Neural progenitor cell (in vitro differentiated cells): ENCODE measurements around the gene RBM33. TPM values are rescaled to one million over a fixed set of nuclear protein-coding genes. Genes with fewer than 3 reads are reported as not detected.

ENCODE experiments used
- DNase-seq: peaks from one replicate; pipeline ENCODE4 v3.0.0-alpha.2; 2016; ENCODE audit warnings: low spot score
- H2AFZ ChIP-seq: fragments of 200-600 bp; sonication (generic); replicated peaks from 2 replicates; pipeline ENCODE4 v1.6.1; 2016; ENCODE audit warnings: antibody characterized with exemption
- H3F3A ChIP-seq: fragments of 200-600 bp; sonication (generic); 2 replicates; pipeline ENCODE4 v1.6.1; 2016; ENCODE audit warnings: antibody characterized with exemption, low read depth
- H3K27ac ChIP-seq: fragments of 200-600 bp; sonication (generic); 2 replicates; pipeline ENCODE4 v1.5.1; 2016; ENCODE audit warnings: mild to moderate bottlenecking
- H3K27me3 ChIP-seq: fragments of 200-600 bp; sonication (generic); 2 replicates; pipeline ENCODE4 v1.6.1; 2016; ENCODE audit warnings: mild to moderate bottlenecking, moderate library complexity
- H3K36me3 ChIP-seq: fragments of 200-600 bp; sonication (generic); 2 replicates; pipeline ENCODE4 v1.5.1; 2016
- H3K4me1 ChIP-seq: fragments of 200-600 bp; sonication (generic); 2 replicates; pipeline ENCODE4 v1.6.1; 2016; ENCODE audit warnings: mixed run types
- H3K4me2 ChIP-seq: fragments of 200-600 bp; sonication (generic); 2 replicates; pipeline ENCODE4 v1.6.1; 2016
- H3K4me3 ChIP-seq: fragments of 200-600 bp; sonication (generic); 2 replicates; pipeline ENCODE4 v1.5.1; 2016
- H3K79me2 ChIP-seq: fragments of 200-600 bp; sonication (generic); 2 replicates; pipeline ENCODE4 v1.6.1; 2016; ENCODE audit warnings: low read depth
- H3K9ac ChIP-seq: fragments of 200-600 bp; sonication (generic); 2 replicates; pipeline ENCODE4 v1.6.1; 2016
- H3K9me3 ChIP-seq: fragments of 200-600 bp; sonication (generic); 2 replicates; pipeline ENCODE4 v1.5.1; 2016; ENCODE audit warnings: low read depth
- H4K20me1 ChIP-seq: fragments of 200-600 bp; sonication (generic); 2 replicates; pipeline ENCODE4 v1.6.1; 2016; ENCODE audit warnings: low read depth
- H3K27ac Mint-ChIP-seq: 3 replicates; pipeline ENCODE4 v1.8.0; 2021; ENCODE audit warnings: mixed read lengths
- H3K27me3 Mint-ChIP-seq: 2 replicates; pipeline ENCODE4 v1.8.0; 2022; ENCODE audit warnings: low read depth, mild to moderate bottlenecking, inconsistent platforms, moderate library complexity, mixed read lengths; ENCODE audit not compliant: insufficient read depth
- H3K36me3 Mint-ChIP-seq: 3 replicates; pipeline ENCODE4 v1.8.0; 2021; ENCODE audit warnings: mixed read lengths
- H3K4me1 Mint-ChIP-seq: 3 replicates; pipeline ENCODE4 v1.8.0; 2021; ENCODE audit warnings: mixed read lengths
- H3K4me3 Mint-ChIP-seq: 3 replicates; pipeline ENCODE4 v1.8.0; 2021; ENCODE audit warnings: mild to moderate bottlenecking, moderate library complexity, mixed read lengths
- H3K9me3 Mint-ChIP-seq: 3 replicates; pipeline ENCODE4 v1.8.0; 2020; ENCODE audit warnings: mixed read lengths
- EZH2 ChIP-seq: fragments of 200-600 bp; sonication (generic); IDR thresholded peaks from 2 replicates; pipeline ENCODE4 v1.6.1; 2017; ENCODE audit warnings: antibody characterized with exemption, mild to moderate bottlenecking, moderate library complexity
- EZH2phosphoT487 ChIP-seq: fragments of 200-600 bp; sonication (generic); IDR thresholded peaks from 2 replicates; pipeline ENCODE4 v1.6.1; 2017; ENCODE audit warnings: antibody characterized with exemption
- total RNA-seq: library from RNA; depleted of rRNA; stranded (reverse); fragments of >200 nt; gene quantifications from 2 replicates; pipeline ENCODE4 v1.2.3, GENCODE V29; 2015; ENCODE audit warnings: low replicate concordance
- TF ChIP-seq, protein P1 (sequence below): fragments of 200-600 bp; sonication (generic); IDR thresholded peaks from 2 replicates; pipeline ENCODE4 v1.5.1; 2017; ENCODE audit warnings: antibody characterized with exemption, mild to moderate bottlenecking

Gene RBM33
- total RNA-seq, 1 donor from 2014 or later, result 48.6 TPM

DNA sequence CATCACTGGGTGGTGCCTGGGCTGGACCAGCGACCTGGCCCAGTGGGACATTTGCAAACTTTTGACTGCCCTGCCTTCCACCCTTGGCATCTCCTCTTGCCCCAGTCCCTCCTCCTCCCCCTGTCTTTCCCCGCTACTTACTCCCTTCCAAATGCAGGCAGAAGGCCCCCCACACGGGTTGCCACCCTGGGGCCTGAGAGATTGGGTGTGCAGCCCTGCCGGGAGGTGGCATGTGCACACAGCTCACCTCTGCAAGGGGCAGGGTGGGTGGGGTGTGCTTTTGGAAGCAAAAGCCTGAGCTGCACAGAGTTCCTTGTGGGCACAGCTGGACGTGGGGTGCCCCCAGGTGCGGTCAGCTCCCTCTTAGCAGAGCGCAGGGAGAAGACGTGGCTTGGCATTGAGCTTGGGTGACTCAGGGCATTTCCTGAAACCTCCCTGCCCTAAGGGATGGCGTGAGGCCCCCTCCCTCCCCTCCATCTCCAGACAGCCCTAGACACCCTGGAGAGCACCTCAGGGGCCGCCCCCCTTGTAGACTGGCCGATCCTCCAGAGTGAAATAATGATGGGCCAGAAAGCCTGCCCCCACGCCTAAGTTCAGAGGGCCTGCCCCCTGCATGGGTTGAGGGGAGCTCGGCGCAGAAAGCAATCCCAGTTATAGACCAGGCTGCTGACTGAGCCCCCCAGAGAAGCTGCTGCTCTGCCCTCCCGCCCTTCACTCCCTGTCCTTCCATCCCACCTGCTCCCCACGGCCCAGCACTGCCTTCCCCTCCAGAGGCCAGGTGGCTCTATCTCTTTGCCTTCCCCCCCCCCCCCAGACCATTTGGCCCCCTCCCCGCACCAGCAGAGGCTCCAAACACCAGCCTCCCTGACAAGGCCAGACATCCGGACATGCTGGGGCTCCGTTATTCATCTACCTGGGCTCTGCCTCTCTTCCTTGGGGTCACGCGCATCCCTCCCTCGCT is 170.1 kb downstream of the RBM33 start:
- H3F3A ChIP-seq, result no peaks in the 10 kb centered on the region
- TF ChIP-seq EZH2phosphoT487, result no peak
- TF ChIP-seq, protein P1, sequence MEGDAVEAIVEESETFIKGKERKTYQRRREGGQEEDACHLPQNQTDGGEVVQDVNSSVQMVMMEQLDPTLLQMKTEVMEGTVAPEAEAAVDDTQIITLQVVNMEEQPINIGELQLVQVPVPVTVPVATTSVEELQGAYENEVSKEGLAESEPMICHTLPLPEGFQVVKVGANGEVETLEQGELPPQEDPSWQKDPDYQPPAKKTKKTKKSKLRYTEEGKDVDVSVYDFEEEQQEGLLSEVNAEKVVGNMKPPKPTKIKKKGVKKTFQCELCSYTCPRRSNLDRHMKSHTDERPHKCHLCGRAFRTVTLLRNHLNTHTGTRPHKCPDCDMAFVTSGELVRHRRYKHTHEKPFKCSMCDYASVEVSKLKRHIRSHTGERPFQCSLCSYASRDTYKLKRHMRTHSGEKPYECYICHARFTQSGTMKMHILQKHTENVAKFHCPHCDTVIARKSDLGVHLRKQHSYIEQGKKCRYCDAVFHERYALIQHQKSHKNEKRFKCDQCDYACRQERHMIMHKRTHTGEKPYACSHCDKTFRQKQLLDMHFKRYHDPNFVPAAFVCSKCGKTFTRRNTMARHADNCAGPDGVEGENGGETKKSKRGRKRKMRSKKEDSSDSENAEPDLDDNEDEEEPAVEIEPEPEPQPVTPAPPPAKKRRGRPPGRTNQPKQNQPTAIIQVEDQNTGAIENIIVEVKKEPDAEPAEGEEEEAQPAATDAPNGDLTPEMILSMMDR, result no peak
- TF ChIP-seq EZH2, result no peak
- H3K9ac ChIP-seq, result no peak overlapping the region
- H3K27me3 ChIP-seq, result peaks cover 67% of the 10 kb centered on the region
- H3K4me1 ChIP-seq, result peaks cover 8% of the 10 kb centered on the region
- H3K4me3 ChIP-seq, result no peak overlapping the region
- peaks cover 52% of the 10 kb centered on the region for H3K27me3 Mint-ChIP-seq
- no peak overlapping the region for H2AFZ ChIP-seq
- no peaks in the 10 kb centered on the region for H3K36me3 ChIP-seq
- H3K4me1 Mint-ChIP-seq, result peaks cover 22% of the 10 kb centered on the region
- H3K4me2 ChIP-seq, result no peak overlapping the region
- peaks cover 4% of the 10 kb centered on the region for H3K9me3 Mint-ChIP-seq
- no peaks in the 10 kb centered on the region for H3K9me3 ChIP-seq
- no peak overlapping the region for H3K27ac ChIP-seq
- H3K36me3 Mint-ChIP-seq, result no peaks in the 10 kb centered on the region
- no peak for DNase-seq
- H3K4me3 Mint-ChIP-seq, result no peak overlapping the region
- no peaks in the 10 kb centered on the region for H3K79me2 ChIP-seq
- no peak overlapping the region for H3K27ac Mint-ChIP-seq
- H4K20me1 ChIP-seq, result peaks cover 39% of the 10 kb centered on the region

DNA sequence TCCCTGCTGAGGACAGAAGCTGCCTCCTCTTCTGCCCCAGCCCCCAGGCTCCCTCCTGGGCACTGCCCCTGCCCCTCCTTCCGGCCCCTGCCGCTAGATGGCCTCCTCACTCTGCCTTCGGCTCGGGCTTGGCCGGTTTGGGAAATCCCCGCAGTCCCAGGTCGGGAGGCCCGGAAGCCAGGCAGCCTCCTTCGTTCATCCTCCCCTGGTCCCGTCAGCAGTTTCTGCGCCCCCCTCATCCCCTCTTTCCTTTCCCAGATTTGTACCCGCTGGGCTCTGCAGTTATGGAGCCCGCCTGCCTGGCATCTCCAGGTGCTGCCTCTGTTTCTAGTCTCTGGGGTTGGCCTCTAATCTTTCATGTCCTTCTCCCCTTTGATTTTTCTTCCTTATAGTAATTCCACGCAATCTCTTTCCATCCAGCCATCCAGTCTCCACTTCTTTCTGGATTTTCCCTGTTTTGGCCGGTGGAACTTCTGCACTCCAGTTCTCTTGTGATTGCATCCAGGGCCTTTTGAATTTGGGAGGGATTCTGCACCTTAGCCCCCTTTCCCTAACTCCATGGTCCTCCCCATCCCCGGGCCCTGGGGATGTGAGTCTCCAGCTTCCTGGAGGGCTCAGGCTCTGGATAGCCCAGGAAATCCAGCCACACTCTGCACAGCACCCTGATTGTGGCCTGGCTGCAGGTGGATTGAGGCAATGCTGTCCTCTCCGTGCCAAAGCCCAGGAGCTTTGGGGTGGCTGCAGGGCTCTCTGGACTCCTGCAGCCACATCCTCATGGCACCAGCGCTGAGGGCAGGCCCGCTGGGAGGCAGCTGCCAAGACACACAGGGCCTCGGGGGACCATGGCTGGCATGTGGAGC is 171.1 kb downstream of the RBM33 start:
- no peak overlapping the region for H3K27ac ChIP-seq
- H3K36me3 Mint-ChIP-seq, result no peaks in the 10 kb centered on the region
- no peak overlapping the region for H3K4me2 ChIP-seq
- peaks cover 58% of the 10 kb centered on the region for H3K27me3 ChIP-seq
- peaks cover 32% of the 10 kb centered on the region for H4K20me1 ChIP-seq
- no peak overlapping the region for H3K27ac Mint-ChIP-seq
- H3K4me3 Mint-ChIP-seq, result peak overlapping the region; percentile 0
- H3K27me3 Mint-ChIP-seq, result peaks cover 49% of the 10 kb centered on the region
- H3K4me3 ChIP-seq, result no peak overlapping the region
- no peak overlapping the region for H2AFZ ChIP-seq
- no peaks in the 10 kb centered on the region for H3K36me3 ChIP-seq
- H3F3A ChIP-seq, result no peaks in the 10 kb centered on the region
- H3K9ac ChIP-seq, result no peak overlapping the region
- no peaks in the 10 kb centered on the region for H3K9me3 ChIP-seq
- TF ChIP-seq, protein P1, result peak; percentile 81
- TF ChIP-seq EZH2phosphoT487, result no peak
- peak; percentile 9 for TF ChIP-seq EZH2
- peak; percentile 86 for DNase-seq
- H3K79me2 ChIP-seq, result no peaks in the 10 kb centered on the region
- peaks cover under 1% of the 10 kb centered on the region for H3K4me1 ChIP-seq
- H3K9me3 Mint-ChIP-seq, result peaks cover 4% of the 10 kb centered on the region
- H3K4me1 Mint-ChIP-seq, result peaks cover 20% of the 10 kb centered on the region

DNA sequence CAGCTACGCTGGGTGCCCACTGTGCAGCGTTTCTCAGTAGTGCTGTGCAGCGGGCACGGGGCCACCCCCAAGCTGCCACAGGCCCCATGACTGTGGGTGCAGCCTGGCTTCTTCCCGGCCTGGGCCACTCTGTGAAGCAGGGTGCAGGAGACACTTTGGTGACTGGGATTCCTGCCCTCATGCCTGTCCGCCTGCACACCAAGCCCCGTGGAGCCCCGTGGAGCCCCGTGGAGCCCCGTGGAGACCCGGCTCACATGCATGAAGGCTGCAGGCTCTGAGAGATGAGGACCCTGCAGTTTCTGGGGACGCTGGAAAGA is 171.7 kb downstream of the RBM33 start:
- no peak overlapping the region for H3K27ac Mint-ChIP-seq
- Histone ChIP-seq H3K79me2 (no peaks in the 10 kb centered on the region), H3K27ac (no peak overlapping the region), H3K4me1 (no peaks in the 10 kb centered on the region), H3K4me3 (no peak overlapping the region), H3K9ac (no peak overlapping the region), H2AFZ (no peak overlapping the region), H3F3A (no peaks in the 10 kb centered on the region), H3K9me3 (no peaks in the 10 kb centered on the region), H3K27me3 (peaks cover 52% of the 10 kb centered on the region), H4K20me1 (peaks cover 26% of the 10 kb centered on the region), H3K36me3 (no peaks in the 10 kb centered on the region), H3K4me2 (no peak overlapping the region)
- no peak overlapping the region for H3K4me3 Mint-ChIP-seq
- DNase-seq, result no peak
- no peaks in the 10 kb centered on the region for H3K36me3 Mint-ChIP-seq
- peaks cover 48% of the 10 kb centered on the region for H3K27me3 Mint-ChIP-seq
- TF ChIP-seq EZH2phosphoT487 (no peak), EZH2 (no peak)
- TF ChIP-seq, protein P1, result no peak
- H3K4me1 Mint-ChIP-seq, result peaks cover 15% of the 10 kb centered on the region
- peaks cover 4% of the 10 kb centered on the region for H3K9me3 Mint-ChIP-seq
